ENCODE measurements around the gene MEG3.

Gene MEG3

DNA sequence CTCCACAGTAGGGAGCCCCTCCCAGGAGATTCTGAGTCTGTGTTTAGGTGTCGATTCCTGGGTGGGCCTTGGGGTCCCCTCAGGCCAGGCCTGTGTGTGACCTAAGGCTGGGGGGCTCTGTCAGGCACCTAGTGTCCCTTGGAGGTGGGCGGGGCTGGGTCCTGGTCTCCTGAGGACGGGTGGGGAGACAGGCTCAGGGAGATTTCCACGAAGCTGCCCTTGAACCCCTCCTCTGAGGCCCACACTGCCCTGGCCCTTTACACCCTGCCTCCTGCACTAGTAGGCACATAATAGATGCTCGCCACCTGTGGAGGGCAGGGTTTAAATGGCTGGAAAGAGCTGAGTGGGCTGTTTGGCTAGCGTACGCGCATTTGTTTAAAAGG lies 32.9 kb downstream of the MEG3 start:
- DNase-seq (ENCODE audit: low spot score) = no peak
- TF ChIP-seq, protein P1, sequence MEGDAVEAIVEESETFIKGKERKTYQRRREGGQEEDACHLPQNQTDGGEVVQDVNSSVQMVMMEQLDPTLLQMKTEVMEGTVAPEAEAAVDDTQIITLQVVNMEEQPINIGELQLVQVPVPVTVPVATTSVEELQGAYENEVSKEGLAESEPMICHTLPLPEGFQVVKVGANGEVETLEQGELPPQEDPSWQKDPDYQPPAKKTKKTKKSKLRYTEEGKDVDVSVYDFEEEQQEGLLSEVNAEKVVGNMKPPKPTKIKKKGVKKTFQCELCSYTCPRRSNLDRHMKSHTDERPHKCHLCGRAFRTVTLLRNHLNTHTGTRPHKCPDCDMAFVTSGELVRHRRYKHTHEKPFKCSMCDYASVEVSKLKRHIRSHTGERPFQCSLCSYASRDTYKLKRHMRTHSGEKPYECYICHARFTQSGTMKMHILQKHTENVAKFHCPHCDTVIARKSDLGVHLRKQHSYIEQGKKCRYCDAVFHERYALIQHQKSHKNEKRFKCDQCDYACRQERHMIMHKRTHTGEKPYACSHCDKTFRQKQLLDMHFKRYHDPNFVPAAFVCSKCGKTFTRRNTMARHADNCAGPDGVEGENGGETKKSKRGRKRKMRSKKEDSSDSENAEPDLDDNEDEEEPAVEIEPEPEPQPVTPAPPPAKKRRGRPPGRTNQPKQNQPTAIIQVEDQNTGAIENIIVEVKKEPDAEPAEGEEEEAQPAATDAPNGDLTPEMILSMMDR (IDR thresholded peaks at IDR 0.05; ENCODE audit: borderline replicate concordance, control extremely low read depth, extremely low read depth, insufficient read depth, missing control alignments) = no peak
- in situ Hi-C loops (cut with MboI; ENCODE audit: low sequenced_read_pairs, unreplicated experiment) = no loop called here

DNA sequence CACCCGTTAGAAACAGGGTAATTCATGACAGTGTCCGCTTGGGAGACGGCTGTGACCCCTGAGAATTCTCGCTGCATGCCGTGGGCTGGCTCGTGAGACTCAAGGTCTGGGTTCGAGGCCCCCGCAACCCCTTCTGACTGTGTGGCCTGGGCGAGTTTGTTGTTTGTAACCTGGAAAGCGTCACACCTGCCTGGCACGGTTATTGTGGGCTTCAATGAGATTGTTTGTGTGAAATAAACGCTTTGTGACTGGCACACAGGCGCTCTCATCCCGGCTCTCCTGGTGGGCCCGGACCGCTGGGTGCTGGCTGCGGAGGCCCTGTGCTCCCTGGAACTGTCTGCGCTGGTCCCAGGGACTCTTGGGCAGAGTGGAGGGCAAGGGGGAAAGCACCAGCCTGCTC lies 33.9 kb downstream of the MEG3 start:
- TF ChIP-seq, protein P1 (IDR thresholded peaks at IDR 0.05; ENCODE audit: borderline replicate concordance, control extremely low read depth, extremely low read depth, insufficient read depth, missing control alignments) = no peak
- in situ Hi-C loops (cut with MboI; ENCODE audit: low sequenced_read_pairs, unreplicated experiment) = no loop called here

DNA sequence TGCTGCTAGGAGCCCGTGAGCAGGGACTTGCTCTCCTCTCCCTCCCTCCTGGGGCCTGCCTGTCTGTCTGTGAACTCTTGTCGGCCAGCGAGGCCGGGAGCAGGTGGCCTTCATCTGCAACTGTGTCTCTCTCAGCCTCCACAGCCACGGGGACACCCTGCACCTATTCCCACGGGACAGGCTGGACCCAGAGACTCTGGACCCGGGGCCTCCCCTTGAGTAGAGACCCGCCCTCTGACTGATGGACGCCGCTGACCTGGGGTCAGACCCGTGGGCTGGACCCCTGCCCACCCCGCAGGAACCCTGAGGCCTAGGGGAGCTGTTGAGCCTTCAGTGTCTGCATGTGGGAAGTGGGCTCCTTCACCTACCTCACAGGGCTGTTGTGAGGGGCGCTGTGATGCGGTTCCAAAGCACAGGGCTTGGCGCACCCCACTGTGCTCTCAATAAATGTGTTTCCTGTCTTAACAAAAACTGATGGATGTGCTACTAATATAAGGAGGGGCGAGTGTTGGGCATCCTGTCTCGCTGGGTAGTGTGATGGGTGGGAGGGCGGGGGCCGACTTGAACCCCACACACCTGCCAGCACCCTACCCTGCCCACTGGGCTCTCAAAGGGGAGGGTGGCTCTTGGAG lies 34.8 kb downstream of the MEG3 start:
- no peak for DNase-seq (ENCODE audit: low spot score)
- TF ChIP-seq, protein P1 (IDR thresholded peaks at IDR 0.05; ENCODE audit: borderline replicate concordance, control extremely low read depth, extremely low read depth, insufficient read depth, missing control alignments) = no peak
- in situ Hi-C loops (cut with MboI; ENCODE audit: low sequenced_read_pairs, unreplicated experiment) = no loop called here

More for the DNA sequence above, 33.9 kb downstream of the MEG3 start:
- DNase-seq (ENCODE audit: low spot score) = no peak

DNA sequence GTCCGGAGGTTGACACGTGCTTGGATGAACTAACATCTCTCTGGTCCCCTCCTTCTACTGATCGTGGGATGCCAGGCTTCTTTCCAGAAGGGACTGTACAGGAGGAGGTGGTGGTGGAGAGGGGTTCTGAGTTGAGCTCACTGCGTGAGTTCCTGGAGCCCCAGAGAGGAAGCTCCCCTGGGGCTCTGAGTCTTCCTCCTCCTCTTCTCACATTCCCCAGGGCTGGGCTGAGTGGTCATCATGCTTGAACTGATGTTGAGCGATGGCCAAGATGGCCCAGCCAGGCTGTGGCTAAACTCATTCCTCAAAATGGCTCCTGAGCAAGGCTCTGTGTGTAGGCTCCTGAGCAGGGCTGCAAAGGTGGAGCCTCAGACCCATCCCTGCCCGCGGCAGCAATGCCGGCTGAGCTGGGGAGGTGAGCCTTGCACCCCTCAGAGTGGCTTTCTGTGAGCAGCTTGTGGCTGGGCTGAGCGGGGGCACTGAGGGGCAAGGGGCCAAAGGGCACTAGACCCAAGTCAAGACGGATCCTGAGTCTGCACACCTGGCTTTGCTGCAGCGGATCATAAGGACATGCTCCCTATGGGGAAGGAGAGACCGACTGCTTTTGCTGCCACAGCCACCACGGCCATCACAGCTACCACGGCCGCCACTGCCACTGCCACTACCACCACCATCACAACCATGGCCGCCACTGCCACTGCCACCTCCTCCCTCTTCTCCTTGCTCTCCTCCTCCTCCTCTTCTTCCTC lies 35.4 kb downstream of the MEG3 start:
- DNase-seq (ENCODE audit: low spot score) = no peak
- in situ Hi-C loops (cut with MboI; ENCODE audit: low sequenced_read_pairs, unreplicated experiment) = no loop called here
- TF ChIP-seq, protein P1 (IDR thresholded peaks at IDR 0.05; ENCODE audit: borderline replicate concordance, control extremely low read depth, extremely low read depth, insufficient read depth, missing control alignments) = no peak

DNA sequence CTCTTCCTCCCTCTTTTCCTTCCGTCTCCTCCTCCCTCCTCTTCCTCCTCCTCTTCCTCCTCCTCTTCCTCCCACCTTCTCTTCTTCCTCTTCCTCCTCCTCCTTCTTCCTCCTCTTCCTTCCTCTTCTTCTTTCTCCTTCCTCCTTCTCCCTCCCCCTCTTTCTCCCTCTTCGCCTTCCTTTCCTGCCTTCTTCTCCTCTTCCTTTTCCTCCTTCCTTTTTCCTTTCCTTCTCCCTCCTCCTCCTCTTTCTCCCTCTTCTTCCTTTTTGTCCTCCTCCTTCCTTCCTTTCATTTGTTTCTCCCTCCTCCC lies 36.0 kb downstream of the MEG3 start:
- DNase-seq (ENCODE audit: low spot score) = no peak
- in situ Hi-C loops (cut with MboI; ENCODE audit: low sequenced_read_pairs, unreplicated experiment) = no loop called here
- TF ChIP-seq, protein P1 (IDR thresholded peaks at IDR 0.05; ENCODE audit: borderline replicate concordance, control extremely low read depth, extremely low read depth, insufficient read depth, missing control alignments) = no peak

DNA sequence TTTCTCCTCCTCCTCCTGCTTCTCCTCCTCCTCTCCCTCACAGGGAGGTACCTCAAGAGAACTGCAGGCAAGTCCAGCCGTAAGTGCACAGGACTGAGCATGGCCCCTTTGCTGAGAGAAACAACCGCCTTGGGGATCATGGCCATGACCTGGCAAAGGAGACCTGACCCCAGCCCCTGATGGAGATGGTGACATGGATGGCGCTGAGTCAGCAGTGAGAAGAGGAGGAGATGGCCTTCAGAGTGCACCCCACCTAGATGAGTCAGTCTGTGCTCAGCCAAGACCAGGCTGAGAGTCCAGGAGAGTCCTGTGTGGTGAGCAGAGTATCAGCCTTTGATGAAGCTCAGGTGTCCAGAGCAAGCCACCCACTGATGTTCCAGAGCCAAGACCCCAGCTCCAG lies 36.4 kb downstream of the MEG3 start:
- in situ Hi-C loops (cut with MboI; ENCODE audit: low sequenced_read_pairs, unreplicated experiment) = no loop called here
- DNase-seq (ENCODE audit: low spot score) = no peak
- TF ChIP-seq, protein P1 (IDR thresholded peaks at IDR 0.05; ENCODE audit: borderline replicate concordance, control extremely low read depth, extremely low read depth, insufficient read depth, missing control alignments) = no peak

All from GM13976 (cell line).